Measurements from ENCODE around the gene SNX6.

Gene SNX6

DNA sequence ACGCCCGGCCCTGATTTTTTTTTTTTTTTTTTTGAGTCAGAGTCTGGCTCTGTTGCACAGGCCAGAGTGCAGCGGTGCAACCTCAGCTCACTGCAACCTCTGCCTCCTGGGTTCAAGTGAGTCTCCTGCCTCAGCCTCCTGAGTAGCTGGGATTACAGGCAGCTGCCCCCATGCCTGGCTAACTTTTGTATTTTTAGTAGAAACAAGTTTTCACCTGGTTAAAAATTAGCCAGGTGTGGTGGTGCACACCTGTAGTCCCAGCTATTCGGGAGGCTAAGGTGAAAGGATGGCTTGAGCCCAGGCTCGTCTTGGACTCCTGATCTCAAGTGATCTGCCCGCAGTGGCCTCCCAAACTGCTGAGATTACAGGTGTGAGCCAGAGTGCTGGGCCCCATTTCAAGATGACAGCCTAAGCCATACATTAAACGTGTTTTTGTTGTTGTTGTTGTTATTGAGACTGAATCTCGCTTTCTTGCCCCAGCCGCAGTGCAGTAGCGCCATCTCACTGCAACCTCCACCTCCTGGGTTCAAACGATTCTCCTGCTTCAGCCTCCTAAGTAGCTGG is 47.7 kb downstream of the SNX6 start:
- H3K36me3 ChIP-seq (ENCODE audit: insufficient read depth, low read length), result peaks cover 70% of the 10 kb centered on the region

DNA sequence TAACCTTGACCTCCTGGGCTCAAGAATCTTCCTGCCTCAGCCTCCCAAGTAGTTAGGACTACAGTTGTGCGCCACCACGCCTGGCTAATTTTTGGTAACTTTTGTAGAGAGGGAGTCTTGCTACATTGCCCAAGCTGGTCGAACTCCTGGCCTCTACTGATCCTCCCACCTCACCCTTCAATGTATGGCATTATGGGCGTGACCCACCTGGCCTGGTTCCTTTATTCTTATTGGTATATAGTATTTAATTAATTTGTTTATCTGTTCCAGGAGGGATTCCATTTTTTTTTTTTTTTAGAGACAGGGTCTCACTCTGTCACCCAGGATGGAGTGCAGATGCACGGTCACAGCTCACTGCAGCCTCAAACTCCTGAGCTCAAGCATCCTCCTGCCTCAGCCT is 49.6 kb downstream of the SNX6 start:
- no peaks in the 10 kb centered on the region for H3K4me1 ChIP-seq (ENCODE audit: insufficient read depth, low read length)
- no peaks in the 10 kb centered on the region for H3K27me3 ChIP-seq (ENCODE audit: insufficient read depth, low read length, poor library complexity)
- no peak overlapping the region for H2AFZ ChIP-seq (ENCODE audit: low read depth, low read length)
- ATAC-seq (ENCODE audit: insufficient read depth, low read depth) (no peak), DNase-seq (no peak)
- H4K20me1 ChIP-seq (ENCODE audit: insufficient read depth, low read length), result no peaks in the 10 kb centered on the region
- no peak overlapping the region for H3K9ac ChIP-seq (ENCODE audit: low read depth, low read length)
- no peak overlapping the region for H3K27ac ChIP-seq (ENCODE audit: low read length)
- no peak for TF ChIP-seq EZH2 (IDR thresholded peaks at IDR 0.05; ENCODE audit: borderline replicate concordance, low read depth, low read length, severe bottlenecking)
- TF ChIP-seq, protein P1, sequence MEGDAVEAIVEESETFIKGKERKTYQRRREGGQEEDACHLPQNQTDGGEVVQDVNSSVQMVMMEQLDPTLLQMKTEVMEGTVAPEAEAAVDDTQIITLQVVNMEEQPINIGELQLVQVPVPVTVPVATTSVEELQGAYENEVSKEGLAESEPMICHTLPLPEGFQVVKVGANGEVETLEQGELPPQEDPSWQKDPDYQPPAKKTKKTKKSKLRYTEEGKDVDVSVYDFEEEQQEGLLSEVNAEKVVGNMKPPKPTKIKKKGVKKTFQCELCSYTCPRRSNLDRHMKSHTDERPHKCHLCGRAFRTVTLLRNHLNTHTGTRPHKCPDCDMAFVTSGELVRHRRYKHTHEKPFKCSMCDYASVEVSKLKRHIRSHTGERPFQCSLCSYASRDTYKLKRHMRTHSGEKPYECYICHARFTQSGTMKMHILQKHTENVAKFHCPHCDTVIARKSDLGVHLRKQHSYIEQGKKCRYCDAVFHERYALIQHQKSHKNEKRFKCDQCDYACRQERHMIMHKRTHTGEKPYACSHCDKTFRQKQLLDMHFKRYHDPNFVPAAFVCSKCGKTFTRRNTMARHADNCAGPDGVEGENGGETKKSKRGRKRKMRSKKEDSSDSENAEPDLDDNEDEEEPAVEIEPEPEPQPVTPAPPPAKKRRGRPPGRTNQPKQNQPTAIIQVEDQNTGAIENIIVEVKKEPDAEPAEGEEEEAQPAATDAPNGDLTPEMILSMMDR (IDR thresholded peaks at IDR 0.05; ENCODE audit: borderline replicate concordance, extremely low read depth, low read length, poor library complexity, severe bottlenecking), result no peak
- no peak overlapping the region for H3K4me2 ChIP-seq (ENCODE audit: insufficient read depth, low read length)
- peaks cover 64% of the 10 kb centered on the region for H3K36me3 ChIP-seq (ENCODE audit: insufficient read depth, low read length)
- H3K79me2 ChIP-seq (ENCODE audit: insufficient read depth, low read length), result no peaks in the 10 kb centered on the region
- H3K4me3 ChIP-seq (ENCODE audit: low read depth in 1 of 2, low read length in 2 of 2), result no peak overlapping the region
- no peaks in the 10 kb centered on the region for H3K9me3 ChIP-seq (ENCODE audit: insufficient read depth, low read length, severe bottlenecking)

More for the DNA sequence above, 47.7 kb downstream of the SNX6 start:
- TF ChIP-seq, protein P1 (IDR thresholded peaks at IDR 0.05; ENCODE audit: borderline replicate concordance, extremely low read depth, low read length, poor library complexity, severe bottlenecking), result no peak
- no peak for TF ChIP-seq EZH2 (IDR thresholded peaks at IDR 0.05; ENCODE audit: borderline replicate concordance, low read depth, low read length, severe bottlenecking)
- Histone ChIP-seq H3K9me3 (ENCODE audit: insufficient read depth, low read length, severe bottlenecking) (no peaks in the 10 kb centered on the region), H3K4me3 (ENCODE audit: low read depth in 1 of 2, low read length in 2 of 2) (no peak overlapping the region), H3K4me1 (ENCODE audit: insufficient read depth, low read length) (no peaks in the 10 kb centered on the region), H3K27me3 (ENCODE audit: insufficient read depth, low read length, poor library complexity) (no peaks in the 10 kb centered on the region), H2AFZ (ENCODE audit: low read depth, low read length) (no peak overlapping the region), H3K9ac (ENCODE audit: low read depth, low read length) (no peak overlapping the region), H4K20me1 (ENCODE audit: insufficient read depth, low read length) (no peaks in the 10 kb centered on the region), H3K27ac (ENCODE audit: low read length) (no peak overlapping the region), H3K4me2 (ENCODE audit: insufficient read depth, low read length) (no peak overlapping the region), H3K79me2 (ENCODE audit: insufficient read depth, low read length) (no peaks in the 10 kb centered on the region)
- ATAC-seq (ENCODE audit: insufficient read depth, low read depth), result no peak
- DNase-seq, result no peak

DNA sequence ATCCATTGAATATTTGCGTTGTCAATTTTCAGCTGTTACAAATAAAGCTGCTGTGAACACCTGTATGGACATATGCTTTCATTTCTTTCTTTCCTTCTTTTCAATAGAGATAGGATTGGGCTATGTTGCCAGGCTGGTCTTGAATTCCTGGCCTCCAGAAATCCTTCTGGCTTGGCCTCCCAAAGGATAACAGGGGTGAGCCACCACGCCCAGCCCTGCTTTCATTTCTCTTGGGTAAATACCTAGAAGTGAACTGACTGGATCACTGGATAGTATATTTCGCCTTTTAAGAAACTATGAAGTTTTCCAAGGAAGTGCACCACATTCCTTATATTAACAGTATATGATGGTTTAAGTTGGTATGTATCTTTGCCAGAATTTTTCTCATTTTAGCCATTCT is 58.2 kb downstream of the SNX6 start:
- no peaks in the 10 kb centered on the region for H4K20me1 ChIP-seq (ENCODE audit: insufficient read depth, low read length)
- no peaks in the 10 kb centered on the region for H3K9me3 ChIP-seq (ENCODE audit: insufficient read depth, low read length, severe bottlenecking)
- no peak for TF ChIP-seq EZH2 (IDR thresholded peaks at IDR 0.05; ENCODE audit: borderline replicate concordance, low read depth, low read length, severe bottlenecking)
- TF ChIP-seq, protein P1 (IDR thresholded peaks at IDR 0.05; ENCODE audit: borderline replicate concordance, extremely low read depth, low read length, poor library complexity, severe bottlenecking), result no peak
- no peaks in the 10 kb centered on the region for H3K4me1 ChIP-seq (ENCODE audit: insufficient read depth, low read length)
- no peaks in the 10 kb centered on the region for H3K27me3 ChIP-seq (ENCODE audit: insufficient read depth, low read length, poor library complexity)
- no peak overlapping the region for H3K9ac ChIP-seq (ENCODE audit: low read depth, low read length)
- H3K4me3 ChIP-seq (ENCODE audit: low read depth in 1 of 2, low read length in 2 of 2), result no peak overlapping the region
- ATAC-seq (ENCODE audit: insufficient read depth, low read depth) (no peak), DNase-seq (no peak)
- no peak overlapping the region for H3K4me2 ChIP-seq (ENCODE audit: insufficient read depth, low read length)
- H2AFZ ChIP-seq (ENCODE audit: low read depth, low read length), result no peak overlapping the region
- peaks cover 73% of the 10 kb centered on the region for H3K36me3 ChIP-seq (ENCODE audit: insufficient read depth, low read length)
- no peaks in the 10 kb centered on the region for H3K79me2 ChIP-seq (ENCODE audit: insufficient read depth, low read length)
- no peak overlapping the region for H3K27ac ChIP-seq (ENCODE audit: low read length)

Measured in DND-41 (cell line).